SHP77 treated with DMSO at 0.1 percent for 48 hours (cell line): Measurements from ENCODE around the gene HCAR3.

Source experiments
- DNase-seq: peaks from one replicate; lab custom pipeline; 2025; lab: John Stamatoyannopoulos, UW

The HCAR3 gene

DNA sequence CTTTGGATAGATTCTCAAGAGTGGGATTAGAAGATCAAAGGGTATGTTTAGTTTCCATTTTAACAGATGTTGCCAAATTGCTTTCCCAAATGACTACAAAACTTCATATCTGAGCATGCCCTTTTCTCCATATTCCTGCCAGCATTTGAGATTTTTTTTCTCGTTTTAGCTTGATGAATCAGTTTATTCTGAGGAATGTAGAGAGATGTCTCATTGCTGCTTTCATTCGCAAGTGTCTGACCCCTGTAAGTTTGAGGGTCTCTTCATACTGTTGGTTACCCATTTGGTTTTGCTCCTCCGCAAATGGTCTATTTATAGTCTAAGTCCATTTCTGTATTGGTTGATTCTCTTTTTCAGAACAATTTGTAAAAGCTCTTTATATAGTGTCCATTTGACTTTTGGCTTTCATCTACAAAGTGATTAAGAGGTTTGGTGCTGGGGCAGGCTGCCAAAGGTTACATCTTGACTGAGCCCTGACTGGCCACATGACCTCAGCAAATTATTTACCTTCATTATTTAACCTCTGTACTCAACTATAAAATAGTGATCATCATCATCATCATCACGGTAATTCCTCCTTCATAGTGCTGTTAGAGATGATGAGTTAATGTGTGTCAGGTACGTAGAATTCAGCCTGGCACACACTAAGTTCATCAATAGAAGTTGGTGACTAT lies 47.1 kb downstream of the HCAR3 start:
- no peak for DNase-seq

DNA sequence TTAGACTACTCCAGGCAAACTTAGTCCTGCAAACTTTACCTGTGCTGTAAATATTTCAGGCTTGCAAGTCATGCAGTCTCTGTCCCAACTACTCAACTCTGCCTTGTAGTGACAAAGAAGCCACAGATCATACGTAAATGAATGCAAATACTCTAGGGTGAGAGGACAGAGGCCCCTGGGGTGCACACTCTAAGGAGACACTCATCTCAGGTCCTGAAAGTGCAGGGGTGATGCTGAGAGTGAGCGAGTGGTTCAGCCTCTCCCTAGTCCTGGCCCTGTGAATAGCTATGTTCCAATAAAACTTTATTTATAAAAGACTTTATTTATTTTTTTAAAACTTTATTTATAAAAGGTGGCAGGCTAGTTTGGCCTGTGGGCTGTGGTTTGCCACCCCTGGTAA lies 48.3 kb downstream of the HCAR3 start:
- DNase-seq: no peak

DNA sequence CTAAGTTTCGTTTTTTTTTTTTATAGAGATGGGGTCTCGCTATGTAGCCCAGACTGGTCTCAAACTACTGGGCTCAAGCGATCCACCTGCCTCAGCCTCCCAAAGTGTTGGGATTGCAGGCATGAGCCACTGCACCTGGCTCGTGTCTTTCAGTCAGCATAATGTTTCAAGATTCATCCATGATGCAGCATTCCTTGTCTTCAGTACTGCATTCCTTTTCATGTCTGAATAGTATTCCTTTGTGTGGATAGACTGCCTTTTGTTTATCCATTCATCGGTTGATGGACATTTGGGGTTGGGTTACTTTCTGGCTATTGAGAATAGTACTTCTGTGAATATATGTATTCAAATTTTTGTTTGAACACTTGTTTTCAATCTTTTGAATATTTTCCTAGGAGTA lies 50.9 kb downstream of the HCAR3 start:
- DNase-seq: no peak

DNA sequence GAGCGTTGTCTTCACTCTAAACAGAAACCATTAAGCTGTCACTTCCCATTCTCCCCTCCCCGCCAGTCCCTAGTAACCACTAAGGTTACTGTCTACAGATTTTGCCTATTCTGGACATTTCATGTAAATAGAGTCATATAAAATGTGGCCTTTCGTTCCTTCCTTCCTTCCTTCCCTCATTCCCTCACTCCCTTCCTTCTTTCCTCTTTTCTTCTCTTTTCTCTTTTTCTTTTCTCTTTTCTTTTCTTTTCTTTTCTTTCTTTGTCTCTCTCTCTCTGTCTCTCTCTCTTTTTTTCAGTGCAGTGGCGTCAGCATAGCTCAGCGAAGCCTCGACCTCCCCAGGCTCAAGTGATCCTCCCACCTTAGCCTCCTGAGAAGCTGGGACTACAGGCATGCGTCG lies 51.3 kb downstream of the HCAR3 start:
- DNase-seq: no peak
